H9 (cell line): ENCODE data around the gene MUC16. TPM values are rescaled to one million over a fixed set of nuclear protein-coding genes. Genes with fewer than 3 reads are reported as not detected.

ENCODE experiments used
- DNase-seq: peaks from one replicate; pipeline ENCODE4 v3.0.0-alpha.2; 2017
- H2AFZ ChIP-seq: one replicate; pipeline ENCODE4 v1.6.1; 2013; ENCODE audit warnings: mild to moderate bottlenecking, low read length, control low read depth, moderate library complexity
- H2AK5ac ChIP-seq: 2 replicates; pipeline ENCODE4 v1.6.1; 2013; ENCODE audit warnings: low read length, control low read depth, mixed read lengths; ENCODE audit not compliant: insufficient read length
- H2BK120ac ChIP-seq: one replicate; pipeline ENCODE4 v1.6.1; 2013; ENCODE audit warnings: low read depth, mild to moderate bottlenecking, low read length, control low read depth, inconsistent platforms; ENCODE audit not compliant: poor library complexity, severe bottlenecking
- H2BK12ac ChIP-seq: 2 replicates; pipeline ENCODE4 v1.6.1; 2013; ENCODE audit warnings: low read length, control low read depth, mixed read lengths, low read depth; ENCODE audit not compliant: insufficient read length
- H2BK15ac ChIP-seq: 2 replicates; pipeline ENCODE4 v1.6.1; 2013; ENCODE audit warnings: low read depth, low read length, control low read depth
- H2BK20ac ChIP-seq: one replicate; pipeline ENCODE4 v1.6.1; 2013; ENCODE audit warnings: low read depth, mild to moderate bottlenecking, low read length, control low read depth, inconsistent platforms; ENCODE audit not compliant: poor library complexity, severe bottlenecking
- H2BK5ac ChIP-seq: 2 replicates; pipeline ENCODE4 v1.6.1; 2013; ENCODE audit warnings: low read length, control low read depth, mixed read lengths; ENCODE audit not compliant: insufficient read length
- H3K14ac ChIP-seq: 2 replicates; pipeline ENCODE4 v1.6.1; 2013; ENCODE audit warnings: low read length, control low read depth; ENCODE audit not compliant: insufficient read depth
- H3K18ac ChIP-seq: 2 replicates; pipeline ENCODE4 v1.6.1; 2013; ENCODE audit warnings: low read depth, mild to moderate bottlenecking, mixed read lengths, low read length, control low read depth; ENCODE audit not compliant: insufficient read length
- H3K23ac ChIP-seq: 2 replicates; pipeline ENCODE4 v1.6.1; 2013; ENCODE audit warnings: low read length, control low read depth, mixed read lengths, low read depth; ENCODE audit not compliant: insufficient read length
- H3K23me2 ChIP-seq: 2 replicates; pipeline ENCODE4 v1.6.1; 2013; ENCODE audit warnings: low read depth, mild to moderate bottlenecking, mixed read lengths, low read length, control low read depth; ENCODE audit not compliant: insufficient read length, poor library complexity, severe bottlenecking
- H3K27ac ChIP-seq: 2 replicates; pipeline ENCODE4 v1.5.1; 2013; ENCODE audit warnings: low read length, control low read depth, mixed read lengths, low read depth; ENCODE audit not compliant: insufficient read length
- H3K27me3 ChIP-seq: 2 replicates; pipeline ENCODE4 v1.6.1; 2013; ENCODE audit warnings: low read length, control low read depth, inconsistent platforms; ENCODE audit not compliant: insufficient read depth
- H3K4ac ChIP-seq: 2 replicates; pipeline ENCODE4 v1.6.1; 2013; ENCODE audit warnings: low read depth, mild to moderate bottlenecking, control low read depth, inconsistent platforms, low read length, moderate library complexity
- H3K4me1 ChIP-seq: 2 replicates; pipeline ENCODE4 v1.6.1; 2013; ENCODE audit warnings: low read length, control low read depth, inconsistent platforms; ENCODE audit not compliant: insufficient read depth
- H3K4me2 ChIP-seq: 2 replicates; pipeline ENCODE4 v1.6.1; 2013; ENCODE audit warnings: low read length, control low read depth, mixed read lengths; ENCODE audit not compliant: insufficient read length, insufficient read depth
- H3K56ac ChIP-seq: 2 replicates; pipeline ENCODE4 v1.6.1; 2013; ENCODE audit warnings: low read depth, mild to moderate bottlenecking, mixed read lengths, low read length, control low read depth; ENCODE audit not compliant: insufficient read length
- H3K79me1 ChIP-seq: 2 replicates; pipeline ENCODE4 v1.6.1; 2013; ENCODE audit warnings: low read depth, mild to moderate bottlenecking, moderate library complexity, low read length, control low read depth, inconsistent platforms; ENCODE audit not compliant: insufficient read depth, poor library complexity, severe bottlenecking
- H3K79me2 ChIP-seq: 2 replicates; pipeline ENCODE4 v1.6.1; 2013; ENCODE audit warnings: low read length, control low read depth, inconsistent platforms; ENCODE audit not compliant: insufficient read depth
- H3K9ac ChIP-seq: 2 replicates; pipeline ENCODE4 v1.6.1; 2013; ENCODE audit warnings: low read length, control low read depth, mixed read lengths; ENCODE audit not compliant: insufficient read length; ENCODE audit errors: extremely low read depth
- H3K9me3 ChIP-seq: one replicate; pipeline ENCODE4 v1.6.1; 2013; ENCODE audit warnings: low read depth, low read length, inconsistent platforms; ENCODE audit not compliant: control insufficient read depth
- H3T11ph ChIP-seq: one replicate; pipeline ENCODE4 v1.6.1; 2013; ENCODE audit warnings: mild to moderate bottlenecking, low read length, control low read depth, inconsistent platforms
- H4K20me1 ChIP-seq: one replicate; pipeline ENCODE4 v1.6.1; 2013; ENCODE audit not compliant: control insufficient read depth, insufficient read length, insufficient read depth
- H4K5ac ChIP-seq: 2 replicates; pipeline ENCODE4 v1.6.1; 2013; ENCODE audit warnings: low read depth, mild to moderate bottlenecking, mixed read lengths, low read length, control low read depth; ENCODE audit not compliant: insufficient read length
- H4K8ac ChIP-seq: replicated peaks from 2 replicates; pipeline ENCODE4 v1.6.1; 2013; ENCODE audit warnings: low read length, control low read depth, mixed read lengths, low read depth; ENCODE audit not compliant: insufficient read length
- H4K91ac ChIP-seq: 2 replicates; pipeline ENCODE4 v1.6.1; 2013; ENCODE audit warnings: low read depth, mild to moderate bottlenecking, moderate library complexity, mixed read lengths, low read length, control low read depth; ENCODE audit not compliant: insufficient read length
- H3K27ac Mint-ChIP-seq, 3 experiments: 2 replicates in 2 of 3; 3 replicates in 1 of 3; pipeline ENCODE4 v1.8.0; 2020 to 2021; ENCODE audit warnings: mixed read lengths in 3 of 3, mild to moderate bottlenecking in 1 of 3, moderate library complexity in 1 of 3
- H3K27me3 Mint-ChIP-seq: 2 replicates; pipeline ENCODE4 v1.8.0; 2021; ENCODE audit warnings: low read depth, mild to moderate bottlenecking, moderate library complexity, mixed read lengths
- H3K36me3 Mint-ChIP-seq, 3 experiments: 2 replicates in 2 of 3; 3 replicates in 1 of 3; pipeline ENCODE4 v1.8.0; 2020 to 2021; ENCODE audit warnings: low read depth in 3 of 3, mixed read lengths in 3 of 3; ENCODE audit not compliant: insufficient read depth in 1 of 3
- H3K4me1 Mint-ChIP-seq, 2 experiments: 2 replicates each; pipeline ENCODE4 v1.8.0; 2020; ENCODE audit warnings: mixed read lengths in 2 of 2
- H3K4me3 Mint-ChIP-seq, 2 experiments: 2 replicates in 1 of 2; 3 replicates in 1 of 2; pipeline ENCODE4 v1.8.0; 2020 to 2021; ENCODE audit warnings: mild to moderate bottlenecking in 2 of 2, mixed read lengths in 2 of 2, moderate library complexity in 1 of 2
- H3K9me3 Mint-ChIP-seq, 2 experiments: 2 replicates in 1 of 2; 3 replicates in 1 of 2; pipeline ENCODE4 v1.8.0; 2020; ENCODE audit warnings: mild to moderate bottlenecking in 2 of 2, mixed read lengths in 2 of 2, moderate library complexity in 1 of 2
- CTCF ChIP-seq: fragments of 200-600 bp; sonication (generic); conservative IDR thresholded peaks from 3 replicates; pipeline ENCODE4 v1.8.0; 2021; ENCODE audit warnings: antibody characterized with exemption, mild to moderate bottlenecking
- WGBS: extraction: QIAGEN DNeasy Blood & Tissue Kit; methylation state at CpG from one replicate; pipeline ENCODE4 v1.1.7; 2013; ENCODE audit warnings: missing lambda C conversion rate, low lambda C conversion rate, mixed read lengths; ENCODE audit not compliant: insufficient read length; ENCODE audit errors: extremely low coverage; 5-methylcytosine and 5-hydroxymethylcytosine counted together
- total RNA-seq: library from RNA; stranded (reverse); gene quantifications from 2 replicates; pipeline ENCODE4 v1.2.1, GENCODE V29; 2021

Gene MUC16
- total RNA-seq, 1 experiment from 2014 or later = 0.22 TPM

GRCh38 chr19:9014803-9015202 lies 4.6 kb upstream of the MUC16 start:
- Histone ChIP-seq H3T11ph (no peak overlapping the region), H3K9me3 (no peaks in the 10 kb centered on the region), H4K91ac (no peak overlapping the region), H3K9ac (no peak overlapping the region), H2BK120ac (no peak overlapping the region), H3K27me3 (no peaks in the 10 kb centered on the region), H2BK15ac (no peak overlapping the region), H2AK5ac (no peak overlapping the region), H3K4ac (no peak overlapping the region), H3K79me2 (no peaks in the 10 kb centered on the region), H3K14ac (no peak overlapping the region), H3K27ac (no peak overlapping the region), H3K4me1 (no peaks in the 10 kb centered on the region), H2BK20ac (no peak overlapping the region), H2BK5ac (no peak overlapping the region), H3K56ac (no peak overlapping the region), H2BK12ac (no peak overlapping the region), H4K8ac (no peak overlapping the region), H3K23ac (no peak overlapping the region), H2AFZ (no peak overlapping the region), H3K18ac (no peak overlapping the region), H3K79me1 (no peaks in the 10 kb centered on the region), H3K4me2 (no peak overlapping the region), H4K20me1 (no peaks in the 10 kb centered on the region), H4K5ac (no peak overlapping the region), H3K23me2 (no peaks in the 10 kb centered on the region)
- Mint-ChIP-seq H3K36me3 (no peaks in the 10 kb centered on the region), H3K4me3 (no peak overlapping the region; a peak in 1 of 5 replicates), H3K27me3 (no peaks in the 10 kb centered on the region; the same call in 1 of the 2 replicates), H3K9me3 (peaks cover 0 to 4% of the 10 kb centered on the region in 2 experiments; a peak in 2 of 5 replicates), H3K27ac (no peak overlapping the region), H3K4me1 (peaks cover 2 to 5% of the 10 kb centered on the region in 2 experiments; a peak in 3 of 4 replicates)
- TF ChIP-seq CTCF = no peak
- no peak for DNase-seq
- WGBS = no CpG with 5 or more reads among the region's 7 CpGs
